Testis (tissue), 3 donors: ENCODE measurements around the gene ARPC4. TPM values are rescaled to one million over a fixed set of nuclear protein-coding genes. Genes with fewer than 3 reads are reported as not detected.

Source experiments
- DNase-seq: peaks from one replicate; pipeline ENCODE4 v3.0.0-alpha.2; 2019
- H3K27ac ChIP-seq, 2 donors: fragments of 200-600 bp; sonication (generic); one replicate each; pipeline ENCODE4 v1.5.1; 2019
- H3K27me3 ChIP-seq: fragments of 200-600 bp; sonication (generic); one replicate; pipeline ENCODE4 v1.5.1; 2019
- H3K36me3 ChIP-seq: fragments of 200-600 bp; sonication (generic); one replicate; pipeline ENCODE4 v1.5.1; 2017; ENCODE audit warnings: low read depth; ENCODE audit errors: missing control alignments
- H3K4me1 ChIP-seq: fragments of 200-600 bp; sonication (generic); one replicate; pipeline ENCODE4 v1.5.1; 2019
- H3K4me3 ChIP-seq, 2 donors: fragments of 200-600 bp; sonication (generic); one replicate each; pipeline ENCODE4 v1.5.1; 2017 to 2019
- H3K9me3 ChIP-seq: fragments of 200-600 bp; sonication (generic); one replicate; pipeline ENCODE4 v1.5.1; 2017
- POLR2A ChIP-seq: fragments of 450-650 bp; IDR thresholded peaks from one replicate; pipeline ENCODE4 v1.6.1; 2017; ENCODE audit warnings: antibody characterized with exemption, mild to moderate bottlenecking, moderate library complexity
- WGBS, 2 donors: methylation state at CpG; one replicate each; pipeline ENCODE4 v1.1.5; 2018; 5-methylcytosine and 5-hydroxymethylcytosine counted together
- intact Hi-C: fragments of 100-400 bp; cut with DNase I; formaldehyde crosslinking; loops from one replicate; pipeline ENCODE4 v1.15.1; 2023; ENCODE audit warnings: low total_unique reads
- polyA plus RNA-seq: library from polyadenylated mRNA; stranded (reverse); fragments of 350-450 nt; fragmentation: Illumina TruSeq; extraction: RNeasy Lipid Tissue Mini Kit (QIAGEN cat#74804); gene quantifications from one replicate; pipeline ENCODE4 v1.2.3, GENCODE V29; 2014; ENCODE audit warnings: low read depth, low replicate concordance; ENCODE audit not compliant: insufficient read depth
- total RNA-seq, 2 donors: library from RNA; depleted of rRNA; stranded (reverse); fragments of >200 nt; gene quantifications; one replicate each; pipeline ENCODE4 v1.2.3, GENCODE V29; 2016
- TF ChIP-seq, protein P1 (sequence below), 3 experiments: fragments of 450-650 bp in 2 of 3; fragments of 200-600 bp in 1 of 3; sonication (generic) in 1 of 3; IDR thresholded peaks; one replicate each; pipeline ENCODE4 v1.5.1; 2016 to 2019; ENCODE audit warnings: antibody characterized with exemption in 3 of 3, mild to moderate bottlenecking in 2 of 3, moderate library complexity in 1 of 3

ARPC4 gene
- total and polyA plus RNA-seq, 3 donors from 2014 or later, result 99.6 to 124 (median 108) TPM

DNA sequence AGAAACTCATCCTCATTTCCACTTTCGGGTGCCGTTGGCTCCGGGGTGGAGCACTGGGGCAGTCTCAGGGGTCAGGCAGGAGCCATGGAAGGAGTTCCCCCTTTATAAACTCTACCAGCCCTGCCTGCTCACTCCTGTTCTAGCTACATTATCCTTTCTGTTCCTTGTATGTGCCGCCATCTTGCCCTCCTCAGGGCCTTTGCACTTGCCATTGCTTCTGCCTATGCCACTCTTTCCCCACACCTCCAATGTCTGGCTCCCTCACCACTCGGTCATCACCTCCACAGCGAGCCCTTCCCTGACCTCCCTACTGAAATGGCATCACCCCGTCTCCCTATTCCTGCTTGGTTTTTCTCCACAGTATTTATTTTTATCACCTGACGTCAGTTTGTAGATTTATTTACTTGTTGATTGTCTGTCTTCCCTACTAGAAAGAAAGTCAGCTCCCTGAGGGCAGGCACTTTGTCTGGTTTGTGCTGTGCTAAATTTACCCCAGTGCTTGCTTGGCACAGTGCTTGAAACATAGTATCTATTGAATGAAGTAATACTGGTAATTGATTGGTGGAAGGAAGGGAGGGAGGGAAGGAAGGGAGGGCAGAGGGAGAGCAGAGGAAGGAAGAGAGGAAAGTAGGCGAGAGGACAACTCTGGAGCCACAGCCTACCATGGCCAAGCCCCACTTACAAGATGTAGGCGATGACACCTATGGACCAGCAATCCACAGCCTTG lies 31.9 kb upstream of the ARPC4 start:
- Histone ChIP-seq H3K4me1 (no peaks in the 10 kb centered on the region), H3K9me3 (no peaks in the 10 kb centered on the region), H3K36me3 (peaks cover 4% of the 10 kb centered on the region), H3K27ac (no peak overlapping the region), H3K4me3 (no peak overlapping the region), H3K27me3 (no peaks in the 10 kb centered on the region)
- 84 to 91% methylated on average over 9 to 10 of the region's 10 CpGs for WGBS, 2 donors
- no peak for DNase-seq
- TF ChIP-seq POLR2A, result no peak
- TF ChIP-seq, protein P1, sequence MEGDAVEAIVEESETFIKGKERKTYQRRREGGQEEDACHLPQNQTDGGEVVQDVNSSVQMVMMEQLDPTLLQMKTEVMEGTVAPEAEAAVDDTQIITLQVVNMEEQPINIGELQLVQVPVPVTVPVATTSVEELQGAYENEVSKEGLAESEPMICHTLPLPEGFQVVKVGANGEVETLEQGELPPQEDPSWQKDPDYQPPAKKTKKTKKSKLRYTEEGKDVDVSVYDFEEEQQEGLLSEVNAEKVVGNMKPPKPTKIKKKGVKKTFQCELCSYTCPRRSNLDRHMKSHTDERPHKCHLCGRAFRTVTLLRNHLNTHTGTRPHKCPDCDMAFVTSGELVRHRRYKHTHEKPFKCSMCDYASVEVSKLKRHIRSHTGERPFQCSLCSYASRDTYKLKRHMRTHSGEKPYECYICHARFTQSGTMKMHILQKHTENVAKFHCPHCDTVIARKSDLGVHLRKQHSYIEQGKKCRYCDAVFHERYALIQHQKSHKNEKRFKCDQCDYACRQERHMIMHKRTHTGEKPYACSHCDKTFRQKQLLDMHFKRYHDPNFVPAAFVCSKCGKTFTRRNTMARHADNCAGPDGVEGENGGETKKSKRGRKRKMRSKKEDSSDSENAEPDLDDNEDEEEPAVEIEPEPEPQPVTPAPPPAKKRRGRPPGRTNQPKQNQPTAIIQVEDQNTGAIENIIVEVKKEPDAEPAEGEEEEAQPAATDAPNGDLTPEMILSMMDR (IDR thresholded peaks at IDR 0.05), result no peak
- intact Hi-C loops, result no loop called here

DNA sequence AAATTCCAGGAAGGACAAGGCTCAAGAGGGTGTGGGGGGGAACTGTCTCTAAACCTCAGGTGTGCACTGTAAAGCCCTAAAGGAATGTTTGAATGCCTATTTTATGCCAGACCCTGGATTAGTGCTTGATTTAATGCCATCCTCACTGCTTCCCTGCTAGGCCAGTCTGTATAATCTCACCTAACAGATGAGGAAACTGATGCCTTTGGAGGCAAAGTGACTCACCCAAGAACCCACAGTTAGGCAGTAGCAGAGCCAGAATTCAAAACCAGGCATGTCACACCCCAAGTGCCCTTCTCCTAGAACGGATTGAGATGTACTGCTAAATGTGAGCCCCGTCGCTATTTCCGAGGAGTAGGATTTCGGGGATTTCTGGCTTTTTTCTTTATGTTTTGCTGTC lies 31.0 kb upstream of the ARPC4 start:
- intact Hi-C loops, result no loop called here
- TF ChIP-seq POLR2A, result no peak
- TF ChIP-seq, protein P1 (IDR thresholded peaks at IDR 0.05), result no peak
- Histone ChIP-seq H3K27me3 (no peaks in the 10 kb centered on the region), H3K9me3 (no peaks in the 10 kb centered on the region), H3K4me3 (no peak overlapping the region), H3K4me1 (no peaks in the 10 kb centered on the region), H3K27ac (no peak overlapping the region), H3K36me3 (peaks cover under 1% of the 10 kb centered on the region)
- 89 to 99% methylated on average over 5 of the region's 5 CpGs for WGBS, 2 donors
- no peak for DNase-seq

DNA sequence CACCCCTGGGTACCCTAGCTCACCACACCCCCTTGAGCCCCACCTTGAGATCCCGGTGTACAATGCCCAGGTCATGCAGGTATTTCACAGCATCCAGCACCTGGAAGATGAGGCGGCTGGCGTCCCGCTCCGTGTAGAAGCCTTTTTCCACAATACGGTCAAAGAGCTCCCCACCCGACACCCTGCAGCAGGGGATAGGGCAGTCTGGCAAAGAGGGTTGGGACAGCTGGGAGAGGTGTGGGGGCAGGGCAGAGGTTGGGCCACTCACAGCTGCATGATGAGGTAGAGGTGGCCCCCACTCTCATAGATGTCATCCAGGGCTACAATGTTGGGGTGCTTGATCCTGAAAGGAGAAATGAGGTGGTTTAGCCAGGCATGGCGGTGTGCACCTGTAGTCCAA lies 30.0 kb upstream of the ARPC4 start:
- DNase-seq, result no peak
- H3K27ac ChIP-seq, result no peak overlapping the region
- H3K36me3 ChIP-seq, result no peaks in the 10 kb centered on the region
- no peak overlapping the region for H3K4me3 ChIP-seq
- WGBS, 2 donors, result 84 to 94% methylated on average over 8 of the region's 8 CpGs
- no peaks in the 10 kb centered on the region for H3K27me3 ChIP-seq
- TF ChIP-seq, protein P1 (IDR thresholded peaks at IDR 0.05), result no peak
- TF ChIP-seq POLR2A, result no peak
- H3K4me1 ChIP-seq, result peaks cover 10% of the 10 kb centered on the region
- no peaks in the 10 kb centered on the region for H3K9me3 ChIP-seq
- intact Hi-C loops, result no loop called here

DNA sequence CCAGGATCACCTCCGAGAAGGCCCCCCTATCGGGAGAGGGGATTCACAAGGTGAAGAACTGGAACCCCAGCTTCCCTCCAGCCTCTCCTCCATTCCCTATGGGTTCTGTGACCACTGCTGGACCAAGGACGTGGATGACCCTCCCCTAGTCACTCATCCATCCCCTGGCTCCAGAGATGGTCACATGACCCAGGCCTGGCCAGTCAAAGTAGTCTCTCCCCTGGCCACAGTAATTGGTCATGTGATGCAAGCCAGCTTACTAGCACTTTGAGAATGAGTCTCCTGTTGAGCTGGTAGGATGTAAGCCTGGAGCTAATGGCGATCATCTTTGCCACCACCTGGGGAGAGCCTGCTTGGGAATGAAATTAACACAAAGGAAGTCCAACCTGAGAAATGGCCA lies 27.0 kb upstream of the ARPC4 start:
- WGBS, 2 donors, result 90 to 93% methylated on average over 4 of the region's 4 CpGs
- Histone ChIP-seq H3K27me3 (no peaks in the 10 kb centered on the region), H3K4me1 (peaks cover 31% of the 10 kb centered on the region), H3K4me3 (no peak overlapping the region), H3K9me3 (no peaks in the 10 kb centered on the region), H3K36me3 (no peaks in the 10 kb centered on the region), H3K27ac (no peak overlapping the region)
- intact Hi-C loops, result no loop called here
- TF ChIP-seq, protein P1 (IDR thresholded peaks at IDR 0.05), result no peak
- no peak for TF ChIP-seq POLR2A
- DNase-seq, result no peak

DNA sequence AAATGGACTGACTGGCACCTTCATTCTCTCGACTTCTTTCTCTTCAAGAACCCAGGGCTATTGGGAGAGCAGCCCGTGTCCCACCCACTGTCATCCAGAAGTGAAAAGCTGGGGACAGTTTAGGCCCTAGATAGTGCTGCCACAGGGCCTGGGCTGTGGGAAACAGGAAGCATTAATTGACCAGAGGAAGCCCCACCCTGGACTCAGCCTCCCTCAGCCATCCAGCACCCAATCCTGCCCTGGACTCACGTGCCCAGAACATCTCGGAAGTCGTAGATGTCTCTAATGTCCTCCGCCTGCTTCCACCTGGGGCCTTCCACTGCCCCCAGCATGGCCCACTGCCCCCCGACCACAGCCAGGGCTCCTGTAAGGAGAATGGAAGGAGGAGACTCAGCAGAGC lies 25.5 kb upstream of the ARPC4 start:
- no peak for TF ChIP-seq POLR2A
- TF ChIP-seq, protein P1 (IDR thresholded peaks at IDR 0.05), result no peak
- WGBS, 2 donors, result 61 to 71% methylated on average over 7 of the region's 7 CpGs
- Histone ChIP-seq H3K4me3 (no peak overlapping the region), H3K27ac (no peak overlapping the region), H3K27me3 (no peaks in the 10 kb centered on the region), H3K9me3 (no peaks in the 10 kb centered on the region), H3K36me3 (no peaks in the 10 kb centered on the region), H3K4me1 (peaks cover 32% of the 10 kb centered on the region)
- intact Hi-C loops, result no loop called here
- DNase-seq, result no peak
